H1 (cell line): Measurements from ENCODE around the gene ESPNL. TPM values are rescaled to one million over a fixed set of nuclear protein-coding genes. Genes with fewer than 3 reads are reported as not detected.
A peak's percentile ranks its signal among the peaks of the same experiment; 100 is the strongest.

Source experiments
- CTCF ChIA-PET: fragments of 300-600 bp; sonication (Branson Sonifier 250); formaldehyde crosslinking; loops from one replicate; lab custom pipeline; 2021; ENCODE audit not compliant: partially characterized antibody; lab: Charles Lee
- POLR2A ChIA-PET: fragments of 300-600 bp; sonication (Branson Sonifier 250); formaldehyde crosslinking; loops from one replicate; lab custom pipeline; 2021; ENCODE audit warnings: inconsistent platforms; ENCODE audit not compliant: partially characterized antibody; lab: Charles Lee
- DNase-seq, 2 experiments: peaks; one replicate each; pipeline versions ENCODE4 v3.0.0 to v3.0.0-alpha.2; 2010 to 2022; ENCODE audit warnings: low spot score in 2 of 2, low read depth in 1 of 2, mixed read lengths in 1 of 2
- FAIRE-seq: peaks from 2 replicates; lab custom pipeline; 2011; peaks lifted over from hg19 to GRCh38; lab: Jason Lieb, UNC
- H2AFZ ChIP-seq: 2 replicates; pipeline ENCODE4 v1.8.1; 2012; ENCODE audit warnings: low read length, inconsistent platforms
- H2AK5ac ChIP-seq: 2 replicates; pipeline ENCODE4 v1.6.1; 2013; ENCODE audit warnings: low read depth, low read length
- H2BK120ac ChIP-seq: replicated peaks from 2 replicates; pipeline ENCODE3; 2013; ENCODE audit warnings: low read depth, low read length, inconsistent platforms
- H2BK12ac ChIP-seq: 2 replicates; pipeline ENCODE4 v1.6.1; 2013; ENCODE audit warnings: low read depth, low read length
- H2BK15ac ChIP-seq: 2 replicates; pipeline ENCODE4 v1.6.1; 2013; ENCODE audit warnings: low read length
- H2BK20ac ChIP-seq: 2 replicates; pipeline ENCODE4 v1.6.1; 2013; ENCODE audit warnings: low read length
- H2BK5ac ChIP-seq: 2 replicates; pipeline ENCODE4 v1.6.1; 2013; ENCODE audit warnings: low read depth, low read length
- H3K14ac ChIP-seq: 2 replicates; pipeline ENCODE4 v1.6.1; 2013; ENCODE audit warnings: inconsistent platforms; ENCODE audit not compliant: insufficient read length
- H3K18ac ChIP-seq: 2 replicates; pipeline ENCODE4 v1.6.1; 2013; ENCODE audit warnings: low read length; ENCODE audit errors: extremely low read depth
- H3K23ac ChIP-seq: 2 replicates; pipeline ENCODE4 v1.6.1; 2013; ENCODE audit warnings: inconsistent platforms; ENCODE audit not compliant: insufficient read length
- H3K23me2 ChIP-seq: 2 replicates; pipeline ENCODE4 v1.6.1; 2013; ENCODE audit warnings: low read depth, low read length
- H3K27ac ChIP-seq: 2 replicates; pipeline ENCODE4 v1.6.1; 2011; ENCODE audit warnings: low read depth, low read length, inconsistent platforms
- H3K27me3 ChIP-seq, 4 experiments: replicated peaks in 1 of 4; 1 replicate in 1 of 4; 2 replicates in 3 of 4; pipeline versions ENCODE4 v1.6.1 to v1.8.1; 2011 to 2013; ENCODE audit warnings: low read length in 3 of 4, mild to moderate bottlenecking in 3 of 4, inconsistent platforms in 2 of 4, mixed read lengths in 2 of 4, moderate library complexity in 1 of 4; ENCODE audit not compliant: control insufficient read depth in 3 of 4, insufficient read depth in 3 of 4; ENCODE audit errors: extremely low read depth in 1 of 4
- H3K36me3 ChIP-seq, 4 experiments: 2 replicates each; pipeline versions ENCODE4 v1.6.1 to v1.8.1; 2011 to 2013; ENCODE audit warnings: mild to moderate bottlenecking in 4 of 4, low read length in 3 of 4, moderate library complexity in 2 of 4, control low read depth in 1 of 4, inconsistent platforms in 1 of 4; ENCODE audit not compliant: insufficient read depth in 4 of 4, control insufficient read depth in 2 of 4
- H3K4ac ChIP-seq: replicated peaks from 2 replicates; pipeline ENCODE3; 2013; ENCODE audit warnings: low read length, low read depth, mixed read lengths, inconsistent platforms; ENCODE audit not compliant: insufficient read length
- H3K4me1 ChIP-seq, 4 experiments: replicated peaks in 1 of 4; 1 replicate in 1 of 4; 2 replicates in 3 of 4; pipeline versions ENCODE4 v1.6.1 to v1.8.1; 2011 to 2013; ENCODE audit warnings: low read length in 3 of 4, inconsistent platforms in 2 of 4, mixed read lengths in 1 of 4; ENCODE audit not compliant: insufficient read depth in 4 of 4, control insufficient read depth in 3 of 4
- H3K4me2 ChIP-seq, 2 experiments: 2 replicates each; pipeline versions ENCODE4 v1.6.1 to v1.8.1; 2011 to 2013; ENCODE audit warnings: low read depth in 2 of 2, low read length in 2 of 2, control low read depth in 1 of 2, inconsistent platforms in 1 of 2, mild to moderate bottlenecking in 1 of 2; ENCODE audit not compliant: insufficient read depth in 1 of 2
- H3K4me3 ChIP-seq, 4 experiments: fragments of 200-600, 300-600 bp in 1 of 4; sonication (generic), shearing (Covaris generic), sonication (Bioruptor Twin) in 1 of 4; 2 replicates each; pipeline versions ENCODE4 v1.5.1 to v1.8.1; 2011 to 2016; ENCODE audit warnings: low read length in 4 of 4, low read depth in 3 of 4, control low read depth in 2 of 4, inconsistent platforms in 2 of 4, mild to moderate bottlenecking in 2 of 4, mixed read lengths in 1 of 4, moderate library complexity in 1 of 4; ENCODE audit not compliant: insufficient read depth in 2 of 4; ENCODE audit errors: extremely low read depth in 1 of 4
- H3K56ac ChIP-seq: replicated peaks from 2 replicates; pipeline ENCODE3; 2013; ENCODE audit warnings: low read depth, mild to moderate bottlenecking, mixed read lengths, low read length, inconsistent platforms; ENCODE audit not compliant: insufficient read length
- H3K79me1 ChIP-seq: 2 replicates; pipeline ENCODE4 v1.6.1; 2013; ENCODE audit warnings: low read depth, low read length, control low read depth
- H3K79me2 ChIP-seq, 2 experiments: 2 replicates each; pipeline versions ENCODE4 v1.6.1 to v1.8.1; 2012 to 2013; ENCODE audit warnings: low read length in 2 of 2, mild to moderate bottlenecking in 2 of 2, inconsistent platforms in 1 of 2; ENCODE audit not compliant: insufficient read depth in 2 of 2, control insufficient read depth in 1 of 2
- H3K9ac ChIP-seq, 4 experiments: replicated peaks in 1 of 4; 1 replicate in 1 of 4; 2 replicates in 3 of 4; pipeline versions ENCODE4 v1.6.1 to v1.8.1; 2011 to 2013; ENCODE audit warnings: low read depth in 3 of 4, low read length in 3 of 4, control low read depth in 2 of 4, mild to moderate bottlenecking in 2 of 4, moderate library complexity in 2 of 4, inconsistent platforms in 1 of 4; ENCODE audit errors: extremely low read depth in 1 of 4
- H3K9me3 ChIP-seq, 2 experiments: 2 replicates each; pipeline versions ENCODE4 v1.6.1 to v1.8.1; 2012 to 2013; ENCODE audit warnings: mild to moderate bottlenecking in 2 of 2, moderate library complexity in 2 of 2, control low read depth in 1 of 2, inconsistent platforms in 1 of 2, low read depth in 1 of 2, low read length in 1 of 2, mixed read lengths in 1 of 2; ENCODE audit not compliant: insufficient read depth in 2 of 2
- H4K20me1 ChIP-seq, 2 experiments: replicated peaks in 1 of 2; 2 replicates each; pipeline versions ENCODE3 to v1.8.1; 2011 to 2013; ENCODE audit warnings: inconsistent platforms in 2 of 2, low read length in 2 of 2, mild to moderate bottlenecking in 1 of 2; ENCODE audit not compliant: insufficient read depth in 2 of 2, control insufficient read depth in 1 of 2
- H4K5ac ChIP-seq: 2 replicates; pipeline ENCODE4 v1.6.1; 2013; ENCODE audit warnings: low read length, low read depth, mixed read lengths, inconsistent platforms; ENCODE audit not compliant: insufficient read length
- H4K8ac ChIP-seq: 2 replicates; pipeline ENCODE4 v1.8.0; 2013; ENCODE audit warnings: mild to moderate bottlenecking, moderate library complexity, low read length, inconsistent platforms; ENCODE audit not compliant: insufficient read depth; ENCODE audit errors: extremely low read depth
- H4K91ac ChIP-seq: replicated peaks from 2 replicates; pipeline ENCODE3; 2013; ENCODE audit warnings: low read length, mixed read lengths, inconsistent platforms; ENCODE audit not compliant: insufficient read length
- CBX8 ChIP-seq: fragments of 300-800, 300-1000 bp; sonication (generic); IDR thresholded peaks from 2 replicates; pipeline ENCODE4 v1.7.1; 2016; ENCODE audit warnings: low read depth, low read length, borderline replicate concordance
- GTF2F1 ChIP-seq: IDR thresholded peaks from 2 replicates; pipeline ENCODE4 v1.6.1; 2012; ENCODE audit warnings: low read depth, low read length, improper control_type of control experiment, borderline replicate concordance
- KDM5A ChIP-seq: fragments of 200-600 bp; IDR thresholded peaks from 2 replicates; pipeline ENCODE4 v1.7.1; 2012; ENCODE audit warnings: mild to moderate bottlenecking, low read length, inconsistent platforms, mixed read lengths
- NANOG ChIP-seq: IDR thresholded peaks from 2 replicates; pipeline ENCODE4 v1.6.1; 2011; ENCODE audit warnings: low read length, low read depth, mild to moderate bottlenecking, inconsistent platforms; ENCODE audit not compliant: insufficient read depth, poor library complexity, severe bottlenecking
- POLR2AphosphoS5 ChIP-seq: IDR thresholded peaks from 2 replicates; pipeline ENCODE4 v1.6.1; 2011; ENCODE audit warnings: low read depth, low read length
- SP1 ChIP-seq: IDR thresholded peaks from 2 replicates; pipeline ENCODE4 v1.6.1; 2011; ENCODE audit warnings: low read depth, low read length
- SP4 ChIP-seq: IDR thresholded peaks from 2 replicates; pipeline ENCODE4 v1.6.1; 2012; ENCODE audit warnings: low read length, inconsistent platforms
- TAF1 ChIP-seq: IDR thresholded peaks from 2 replicates; pipeline ENCODE4 v1.6.1; 2011; ENCODE audit warnings: mild to moderate bottlenecking, low read depth, low read length
- TAF7 ChIP-seq: optimal IDR thresholded peaks from 2 replicates; pipeline ENCODE3; 2011; ENCODE audit warnings: low read depth, mild to moderate bottlenecking, inconsistent platforms, low read length, moderate library complexity, borderline replicate concordance
- YY1 ChIP-seq: IDR thresholded peaks from 2 replicates; pipeline ENCODE4 v1.6.1; 2011; ENCODE audit warnings: low read depth, mild to moderate bottlenecking, low read length
- WGBS, 2 experiments: shearing (Covaris generic) in 1 of 2; methylation state at CpG; one replicate each; pipeline versions ENCODE4 v1.1.6 to v1.1.7; 2013 to 2015; ENCODE audit warnings: low lambda C conversion rate in 2 of 2, mixed read lengths in 2 of 2, inconsistent platforms in 1 of 2, low coverage in 1 of 2, missing lambda C conversion rate in 1 of 2; ENCODE audit not compliant: insufficient replicate concordance in 2 of 2, insufficient coverage in 1 of 2, insufficient read length in 1 of 2; ENCODE audit errors: extremely low coverage in 1 of 2, missing lambda C conversion rate in 1 of 2; 5-methylcytosine and 5-hydroxymethylcytosine counted together
- polyA plus RNA-seq, 7 experiments: library from polyadenylated mRNA; depleted of rRNA in 3 of 7; stranded (reverse) in 5 of 7; unstranded in 2 of 7; fragments of >200 nt in 5 of 7; fragments of 200-250 nt in 2 of 7; gene quantifications; 1 replicate in 5 of 7; 2 replicates in 1 of 7; 4 replicates in 1 of 7; pipeline versions ENCODE4 v1.2.1 to v1.2.3, GENCODE V29; 2011 to 2013; ENCODE audit warnings: missing spikeins in 2 of 7, mixed read lengths in 2 of 7
- total RNA-seq: library from RNA; stranded (reverse); fragmentation: NEBNext Ultra II Directional; extraction: Animal tissue kit (Norgen Biotek cat#: 25700); gene quantifications from 2 replicates; pipeline ENCODE4 v1.2.1, GENCODE V29; 2021
- TF ChIP-seq, protein P1 (sequence below): IDR thresholded peaks from 2 replicates; pipeline ENCODE4 v1.6.1; 2012; ENCODE audit warnings: low read length, inconsistent platforms

The ESPNL gene
- total and polyA plus RNA-seq, 2 of the 8 experiments (the other 6 are each of a cell fraction or from before 2014, with no cell fraction given): 0.68 to 1.3 TPM

DNA sequence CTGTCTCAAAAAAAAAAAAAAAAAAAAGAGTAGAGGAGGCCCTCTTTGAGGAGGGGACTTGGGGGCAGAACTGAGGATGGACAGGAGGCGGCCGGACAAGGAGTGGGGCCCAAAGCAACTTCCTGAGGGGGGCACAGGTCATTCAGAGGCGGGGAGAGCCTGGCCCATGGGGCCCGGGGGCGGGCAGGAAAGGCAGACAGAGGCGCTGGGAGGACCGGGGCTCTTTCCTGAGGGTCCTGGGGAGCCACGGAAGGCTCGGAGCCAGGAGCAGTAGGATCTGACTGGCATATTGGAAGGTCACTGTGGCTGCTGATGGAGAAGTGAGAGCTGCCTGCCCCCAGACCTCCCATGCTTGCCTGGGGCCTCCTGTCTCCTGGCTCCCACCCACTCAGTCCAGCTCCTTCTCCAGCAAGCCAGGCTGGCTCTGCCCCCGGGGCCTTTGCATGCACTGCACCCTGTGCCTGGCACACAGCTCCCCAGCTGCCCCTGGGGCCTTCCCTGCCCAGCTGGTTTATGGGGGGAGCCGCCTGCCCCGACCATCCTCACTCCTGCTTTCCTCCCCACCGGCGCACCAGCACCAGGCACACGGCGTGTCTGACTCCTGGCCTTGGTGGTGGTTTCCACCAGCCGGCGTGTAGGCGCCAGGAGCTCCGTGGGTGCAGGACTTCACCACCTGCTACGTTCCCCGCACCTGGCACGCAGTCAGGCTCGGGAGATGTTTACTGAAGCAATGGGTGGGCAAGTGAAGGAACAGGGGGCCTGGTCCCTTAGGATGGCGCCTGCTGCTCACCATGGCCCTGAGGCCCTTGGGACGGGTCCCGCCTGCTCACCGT is 5.6 kb downstream of the ESPNL start:
- Histone ChIP-seq H2AFZ (no peak overlapping the region), H3K79me1 (no peaks in the 10 kb centered on the region), H3K18ac (no peak overlapping the region), H3K27ac (no peak overlapping the region), H3K79me2 (no peaks in the 10 kb centered on the region), H3K36me3 (no peaks in the 10 kb centered on the region), H3K56ac (no peak overlapping the region), H3K9me3 (no peaks in the 10 kb centered on the region), H4K8ac (no peak overlapping the region; the same call in 1 of the 2 replicates), H2BK20ac (no peak overlapping the region), H2BK5ac (no peak overlapping the region), H3K4ac (no peak overlapping the region), H4K91ac (peak overlapping the region; percentile 81), H2BK15ac (no peak overlapping the region), H2BK12ac (0 out of 2 replicates have a peak overlapping the region, but pooled peaks have one; percentile 43), H3K14ac (no peak overlapping the region), H3K4me1 (peaks cover 0 to 16% (median 9%) of the 10 kb centered on the region in 4 experiments; a peak in 6 of 7 replicates), H2AK5ac (no peak overlapping the region), H4K5ac (no peak overlapping the region), H4K20me1 (no peaks in the 10 kb centered on the region), H3K23ac (no peak overlapping the region), H2BK120ac (no peak overlapping the region), H3K9ac (no peak overlapping the region), H3K27me3 (no peaks in the 10 kb centered on the region; a peak in 1 of 7 replicates), H3K23me2 (no peaks in the 10 kb centered on the region; the same call in 1 of the 2 replicates), H3K4me3 (no peak overlapping the region), H3K4me2 (no peak overlapping the region)
- ChIA-PET CTCF (interaction anchor here (0.9 to 5.0 kb wide), 18 partner anchors 7 to 248 kb away, joined by 3 to 24 read pairs (median 4); partner anchors contain the start of genes ESPNL and KLHL30), POLR2A (interaction anchor here (0.7 to 0.9 kb wide), 2 partner anchors 28 to 585 kb away, joined by 3 read pairs; no protein-coding TSS in a partner anchor)
- DNase-seq (no peak), FAIRE-seq (no peak)
- TF ChIP-seq KDM5A: no peak
- no peak for TF ChIP-seq SP4
- no peak for TF ChIP-seq YY1
- no peak for TF ChIP-seq GTF2F1
- no peak for TF ChIP-seq CBX8
- no peak for TF ChIP-seq TAF7
- no peak for TF ChIP-seq POLR2AphosphoS5
- no peak for TF ChIP-seq NANOG
- TF ChIP-seq SP1: no peak
- no peak for TF ChIP-seq TAF1
- TF ChIP-seq, protein P1, sequence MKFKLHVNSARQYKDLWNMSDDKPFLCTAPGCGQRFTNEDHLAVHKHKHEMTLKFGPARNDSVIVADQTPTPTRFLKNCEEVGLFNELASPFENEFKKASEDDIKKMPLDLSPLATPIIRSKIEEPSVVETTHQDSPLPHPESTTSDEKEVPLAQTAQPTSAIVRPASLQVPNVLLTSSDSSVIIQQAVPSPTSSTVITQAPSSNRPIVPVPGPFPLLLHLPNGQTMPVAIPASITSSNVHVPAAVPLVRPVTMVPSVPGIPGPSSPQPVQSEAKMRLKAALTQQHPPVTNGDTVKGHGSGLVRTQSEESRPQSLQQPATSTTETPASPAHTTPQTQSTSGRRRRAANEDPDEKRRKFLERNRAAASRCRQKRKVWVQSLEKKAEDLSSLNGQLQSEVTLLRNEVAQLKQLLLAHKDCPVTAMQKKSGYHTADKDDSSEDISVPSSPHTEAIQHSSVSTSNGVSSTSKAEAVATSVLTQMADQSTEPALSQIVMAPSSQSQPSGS: no peak
- WGBS, 2 experiments: 90% methylated on average over 25 of the region's 28 CpGs; no CpG with 5 or more reads in 1 of the 2 experiments
